IPS DF 6.9 (cell line): ENCODE results near the gene LAMA1.
A peak's percentile ranks its signal among the peaks of the same experiment; 100 is the strongest.

Experiments
- DNase-seq: peaks from one replicate; pipeline ENCODE4 v3.0.0-alpha.2; 2013; ENCODE audit warnings: low read depth, low spot score
- H3K27ac ChIP-seq: one replicate; pipeline ENCODE4 v1.5.1; 2013; ENCODE audit warnings: low read length, control low read depth
- H3K27me3 ChIP-seq: 2 replicates; pipeline ENCODE4 v1.6.1; 2013; ENCODE audit warnings: mild to moderate bottlenecking, low read length; ENCODE audit not compliant: control insufficient read depth, insufficient read depth
- H3K36me3 ChIP-seq: 2 replicates; pipeline ENCODE4 v1.6.1; 2013; ENCODE audit warnings: low read length; ENCODE audit not compliant: control insufficient read depth, insufficient read depth
- H3K4me1 ChIP-seq: 2 replicates; pipeline ENCODE4 v1.6.1; 2013; ENCODE audit warnings: low read length; ENCODE audit not compliant: control insufficient read depth, insufficient read depth
- H3K4me3 ChIP-seq: 2 replicates; pipeline ENCODE4 v1.5.1; 2013; ENCODE audit warnings: mild to moderate bottlenecking, low read length
- H3K9me3 ChIP-seq: 2 replicates; pipeline ENCODE4 v1.6.1; 2013; ENCODE audit warnings: low read length, inconsistent platforms; ENCODE audit not compliant: control insufficient read depth, insufficient read depth
- WGBS: extraction: QIAGEN DNeasy Blood & Tissue Kit; methylation state at CpG from one replicate; pipeline ENCODE4 v1.1.7; 2013; ENCODE audit warnings: mixed read lengths, missing lambda C conversion rate; ENCODE audit not compliant: insufficient read length, insufficient coverage; 5-methylcytosine and 5-hydroxymethylcytosine counted together

Gene LAMA1, protein sequence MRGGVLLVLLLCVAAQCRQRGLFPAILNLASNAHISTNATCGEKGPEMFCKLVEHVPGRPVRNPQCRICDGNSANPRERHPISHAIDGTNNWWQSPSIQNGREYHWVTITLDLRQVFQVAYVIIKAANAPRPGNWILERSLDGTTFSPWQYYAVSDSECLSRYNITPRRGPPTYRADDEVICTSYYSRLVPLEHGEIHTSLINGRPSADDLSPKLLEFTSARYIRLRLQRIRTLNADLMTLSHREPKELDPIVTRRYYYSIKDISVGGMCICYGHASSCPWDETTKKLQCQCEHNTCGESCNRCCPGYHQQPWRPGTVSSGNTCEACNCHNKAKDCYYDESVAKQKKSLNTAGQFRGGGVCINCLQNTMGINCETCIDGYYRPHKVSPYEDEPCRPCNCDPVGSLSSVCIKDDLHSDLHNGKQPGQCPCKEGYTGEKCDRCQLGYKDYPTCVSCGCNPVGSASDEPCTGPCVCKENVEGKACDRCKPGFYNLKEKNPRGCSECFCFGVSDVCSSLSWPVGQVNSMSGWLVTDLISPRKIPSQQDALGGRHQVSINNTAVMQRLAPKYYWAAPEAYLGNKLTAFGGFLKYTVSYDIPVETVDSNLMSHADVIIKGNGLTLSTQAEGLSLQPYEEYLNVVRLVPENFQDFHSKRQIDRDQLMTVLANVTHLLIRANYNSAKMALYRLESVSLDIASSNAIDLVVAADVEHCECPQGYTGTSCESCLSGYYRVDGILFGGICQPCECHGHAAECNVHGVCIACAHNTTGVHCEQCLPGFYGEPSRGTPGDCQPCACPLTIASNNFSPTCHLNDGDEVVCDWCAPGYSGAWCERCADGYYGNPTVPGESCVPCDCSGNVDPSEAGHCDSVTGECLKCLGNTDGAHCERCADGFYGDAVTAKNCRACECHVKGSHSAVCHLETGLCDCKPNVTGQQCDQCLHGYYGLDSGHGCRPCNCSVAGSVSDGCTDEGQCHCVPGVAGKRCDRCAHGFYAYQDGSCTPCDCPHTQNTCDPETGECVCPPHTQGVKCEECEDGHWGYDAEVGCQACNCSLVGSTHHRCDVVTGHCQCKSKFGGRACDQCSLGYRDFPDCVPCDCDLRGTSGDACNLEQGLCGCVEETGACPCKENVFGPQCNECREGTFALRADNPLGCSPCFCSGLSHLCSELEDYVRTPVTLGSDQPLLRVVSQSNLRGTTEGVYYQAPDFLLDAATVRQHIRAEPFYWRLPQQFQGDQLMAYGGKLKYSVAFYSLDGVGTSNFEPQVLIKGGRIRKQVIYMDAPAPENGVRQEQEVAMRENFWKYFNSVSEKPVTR (N-terminal part only)

GRCh38 chr18:7117390-7118355 lies at the start of gene LAMA1:
Gene LAMA1 (minus strand): TSS chr18:7117797. CDS start chr18:7117720, 77 bp downstream.
- Histone ChIP-seq H3K27me3 (no peaks in the 10 kb centered on the region; the same call in 1 of the 2 replicates), H3K36me3 (no peaks in the 10 kb centered on the region), H3K4me1 (no peaks in the 10 kb centered on the region), H3K27ac (no peak within 1 kb of the TSS), H3K4me3 (peak within 1 kb of the TSS; percentile 86), H3K9me3 (no peaks in the 10 kb centered on the region)
- no CpG with 5 or more reads among the region's 95 CpGs for WGBS
- DNase-seq = peak; percentile 27

DNA sequence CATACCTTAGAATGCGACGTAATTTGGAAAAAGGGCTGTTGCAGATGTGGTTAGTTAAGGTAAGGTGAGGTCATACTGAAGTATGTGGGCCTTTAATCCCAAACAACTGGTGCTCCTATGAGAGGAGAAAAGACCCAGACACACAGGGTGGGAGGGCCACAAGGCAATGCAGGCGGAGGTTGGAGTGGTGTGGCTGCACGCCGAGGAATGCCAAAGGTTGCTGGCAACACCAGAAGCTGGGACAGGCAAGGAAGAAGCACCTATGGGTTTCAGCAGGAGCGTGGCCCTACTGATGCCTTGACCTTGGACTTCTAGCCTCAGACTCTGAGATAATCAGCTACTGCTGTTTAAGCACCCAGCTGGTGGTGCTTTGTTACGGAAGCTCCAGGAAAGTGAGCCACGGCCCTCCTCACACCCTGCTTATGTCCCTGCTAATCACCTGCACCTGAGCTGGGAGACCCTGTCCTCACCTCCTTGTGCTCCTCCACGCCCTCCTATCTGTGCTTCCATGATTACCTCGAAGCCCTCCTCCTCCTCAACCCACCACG lies 48.3 kb upstream of the LAMA1 start:
- Histone ChIP-seq H3K4me3 (no peak overlapping the region), H3K27ac (no peak overlapping the region), H3K36me3 (no peaks in the 10 kb centered on the region), H3K27me3 (no peaks in the 10 kb centered on the region), H3K4me1 (no peaks in the 10 kb centered on the region), H3K9me3 (no peaks in the 10 kb centered on the region)
- no CpG with 5 or more reads among the region's 11 CpGs for WGBS
- DNase-seq = no peak

DNA sequence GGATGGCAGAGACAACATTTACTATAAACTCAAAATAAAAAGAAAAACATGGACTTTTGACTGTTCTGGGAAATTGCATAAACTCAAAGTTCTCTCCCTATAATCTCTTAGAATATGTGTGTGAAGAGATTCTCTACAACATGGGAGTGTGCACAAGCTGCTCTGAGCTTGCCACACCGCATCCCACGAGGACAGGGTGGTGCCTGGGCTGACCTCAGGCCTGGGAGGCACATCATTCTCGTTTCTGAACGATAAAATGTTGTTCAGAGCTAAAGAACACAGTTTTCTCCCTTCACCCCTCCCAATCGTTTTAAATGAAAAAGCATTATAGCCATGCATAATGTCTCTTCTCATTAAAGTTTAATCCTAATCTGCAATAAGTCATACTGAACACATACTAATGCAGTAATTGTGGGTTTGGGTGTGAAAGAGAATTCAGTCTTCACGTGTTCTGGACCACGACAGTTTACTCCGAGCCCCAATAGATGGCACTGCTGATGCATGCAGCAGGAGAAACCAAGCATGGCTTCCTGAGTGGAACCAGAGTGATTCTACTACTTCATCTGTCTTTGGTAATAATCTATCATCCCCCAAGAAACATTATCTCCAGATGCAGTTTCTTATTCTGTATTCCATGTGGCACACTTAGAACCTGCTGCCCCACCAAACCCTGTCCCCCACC lies 46.9 kb upstream of the LAMA1 start:
- no peak overlapping the region for H3K4me3 ChIP-seq
- H3K27ac ChIP-seq = no peak overlapping the region
- H3K9me3 ChIP-seq = no peaks in the 10 kb centered on the region
- no CpG with 5 or more reads among the region's 8 CpGs for WGBS
- no peaks in the 10 kb centered on the region for H3K36me3 ChIP-seq
- DNase-seq = no peak
- no peaks in the 10 kb centered on the region for H3K27me3 ChIP-seq
- H3K4me1 ChIP-seq = no peaks in the 10 kb centered on the region

DNA sequence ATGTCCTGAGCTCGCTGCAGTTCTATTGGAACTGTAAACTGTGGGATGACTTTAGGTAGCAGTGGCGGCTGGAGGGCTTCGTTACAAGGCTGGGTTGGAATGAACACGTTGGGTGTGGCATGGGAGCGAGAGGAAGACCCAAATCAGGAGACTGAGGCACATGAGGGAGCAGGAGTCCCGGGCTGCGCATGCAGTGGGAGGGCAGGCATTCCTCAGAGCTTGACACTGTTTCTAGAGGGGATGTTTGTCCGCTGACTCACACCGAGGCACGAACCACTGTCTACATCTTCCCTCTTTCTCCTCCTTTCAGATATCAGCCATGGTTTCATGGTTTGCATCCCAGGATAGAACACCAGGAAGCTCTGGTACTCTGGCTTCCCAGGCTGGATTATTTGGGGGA lies 40.6 kb upstream of the LAMA1 start:
- Histone ChIP-seq H3K4me1 (peaks cover 2% of the 10 kb centered on the region; the same call in 1 of the 2 replicates), H3K27me3 (no peaks in the 10 kb centered on the region), H3K9me3 (no peaks in the 10 kb centered on the region), H3K27ac (no peak overlapping the region), H3K4me3 (no peak overlapping the region), H3K36me3 (no peaks in the 10 kb centered on the region)
- WGBS = no CpG with 5 or more reads among the region's 10 CpGs
- no peak for DNase-seq

DNA sequence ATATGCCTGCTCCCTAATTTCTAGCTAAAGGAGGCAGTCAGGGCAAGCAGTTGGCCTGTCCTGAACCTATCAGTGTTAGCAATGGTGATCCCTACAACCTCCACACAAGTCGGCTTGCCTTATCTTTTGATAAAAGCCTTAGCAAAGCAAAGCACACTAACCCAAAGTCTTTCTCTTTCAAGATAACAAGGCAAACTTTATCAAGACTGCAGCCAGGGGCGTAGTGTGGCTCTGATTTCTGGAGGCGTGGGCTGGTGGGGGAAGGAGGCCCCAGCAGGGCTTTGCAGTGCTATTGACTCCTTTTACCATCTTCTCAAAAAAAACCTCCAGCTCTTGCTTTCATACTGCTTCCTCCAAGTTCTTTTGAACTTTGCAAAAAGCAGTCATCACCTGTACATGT lies 40.2 kb upstream of the LAMA1 start:
- peaks cover 2% of the 10 kb centered on the region; the same call in 1 of the 2 replicates for H3K4me1 ChIP-seq
- H3K4me3 ChIP-seq = no peak overlapping the region
- no peaks in the 10 kb centered on the region for H3K9me3 ChIP-seq
- no peak for DNase-seq
- no peaks in the 10 kb centered on the region for H3K27me3 ChIP-seq
- WGBS = no CpG with 5 or more reads among the region's 3 CpGs
- no peaks in the 10 kb centered on the region for H3K36me3 ChIP-seq
- H3K27ac ChIP-seq = no peak overlapping the region

- H3K27me3 ChIP-seq = no peaks in the 10 kb centered on the region
- H3K4me3 ChIP-seq = no peak overlapping the region
- 100% methylated on average over 1 of the region's 8 CpGs for WGBS
- no peak overlapping the region for H3K27ac ChIP-seq
- DNase-seq = no peak
- peaks cover 2% of the 10 kb centered on the region; the same call in 1 of the 2 replicates for H3K4me1 ChIP-seq
- no peaks in the 10 kb centered on the region for H3K9me3 ChIP-seq
- H3K36me3 ChIP-seq = no peaks in the 10 kb centered on the region
These were observed 38.3 kb upstream of the LAMA1 start for GRCh38 chr18:7155887-7156286.

GRCh38 chr18:7155092-7155491 lies 37.5 kb upstream of the LAMA1 start:
- Histone ChIP-seq H3K36me3 (no peaks in the 10 kb centered on the region), H3K4me3 (no peak overlapping the region), H3K27me3 (no peaks in the 10 kb centered on the region), H3K9me3 (no peaks in the 10 kb centered on the region), H3K27ac (no peak overlapping the region), H3K4me1 (peaks cover 2% of the 10 kb centered on the region; the same call in 1 of the 2 replicates)
- DNase-seq = no peak
- WGBS = no CpG with 5 or more reads among the region's 5 CpGs

- Histone ChIP-seq H3K9me3 (no peaks in the 10 kb centered on the region), H3K27ac (no peak overlapping the region), H3K27me3 (no peaks in the 10 kb centered on the region), H3K4me1 (no peaks in the 10 kb centered on the region), H3K36me3 (no peaks in the 10 kb centered on the region), H3K4me3 (no peak overlapping the region)
- no peak for DNase-seq
- WGBS = no CpG with 5 or more reads among the region's 1 CpG
These were observed 34.8 kb upstream of the LAMA1 start for GRCh38 chr18:7152440-7152839.

DNA sequence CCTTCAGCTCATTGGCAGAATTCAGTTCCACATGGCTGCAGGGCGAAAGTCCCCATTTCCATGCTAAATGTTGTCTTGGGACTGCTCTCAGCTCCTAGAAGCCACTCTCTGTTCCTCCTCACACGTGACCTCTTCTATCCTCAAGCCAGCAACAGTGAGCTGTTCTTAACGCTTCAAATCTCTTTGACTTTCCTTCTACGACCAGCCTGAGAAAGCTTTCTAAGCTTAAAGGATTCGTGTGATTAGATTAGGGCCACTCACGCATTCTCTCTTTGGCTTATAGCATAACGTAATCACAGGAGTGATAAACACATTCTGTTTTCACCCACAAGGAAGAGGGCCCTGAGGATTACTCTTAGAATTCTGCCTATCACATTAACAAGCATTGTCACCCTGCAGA lies 29.8 kb upstream of the LAMA1 start:
- H3K27me3 ChIP-seq = no peaks in the 10 kb centered on the region
- DNase-seq = no peak
- no peaks in the 10 kb centered on the region for H3K36me3 ChIP-seq
- no CpG with 5 or more reads among the region's 7 CpGs for WGBS
- H3K4me3 ChIP-seq = no peak overlapping the region
- H3K9me3 ChIP-seq = no peaks in the 10 kb centered on the region
- H3K27ac ChIP-seq = no peak overlapping the region
- no peaks in the 10 kb centered on the region for H3K4me1 ChIP-seq
